Fibroblast of villous mesenchyme (primary cell): ENCODE measurements around the gene RFXANK. TPM values are rescaled to one million over a fixed set of nuclear protein-coding genes. Genes with fewer than 3 reads are reported as not detected.
A peak's percentile ranks its signal among the peaks of the same experiment; 100 is the strongest.
"Not testable (repeated sequence)": the region's sequence is repeated elsewhere in the genome, so short reads cannot be mapped to it uniquely, and the experiment has no call there.

Experiments used
- DNase-seq: peaks from one replicate; pipeline ENCODE4 v3.0.0-alpha.2; 2010; ENCODE audit warnings: low read depth
- H3K4me3 ChIP-seq: 2 replicates; pipeline ENCODE4 v1.5.1; 2011; ENCODE audit warnings: low read depth, mild to moderate bottlenecking, low read length
- total RNA-seq: library from RNA; depleted of rRNA; stranded (reverse); fragments of >200 nt; gene quantifications from 2 replicates; pipeline ENCODE4 v1.2.3, GENCODE V29; 2012
- TF ChIP-seq, protein P1 (sequence below): IDR thresholded peaks from 2 replicates; pipeline ENCODE4 v1.5.1; 2012; ENCODE audit warnings: low read depth, mild to moderate bottlenecking, low read length; ENCODE audit not compliant: insufficient read depth

Gene RFXANK
- total RNA-seq, 1 donor: 57.9 TPM

GRCh38 chr19:19170053-19170872 is 21.8 kb upstream of the RFXANK start, which contains the start of gene MEF2B:
MEF2B (minus strand) TSS chr19:19170263; CDS start chr19:19150735, 19,528 bp downstream.
- peak; percentile 68 for DNase-seq
- peak within 1 kb of the TSS; percentile 40 for H3K4me3 ChIP-seq
- TF ChIP-seq, protein P1, sequence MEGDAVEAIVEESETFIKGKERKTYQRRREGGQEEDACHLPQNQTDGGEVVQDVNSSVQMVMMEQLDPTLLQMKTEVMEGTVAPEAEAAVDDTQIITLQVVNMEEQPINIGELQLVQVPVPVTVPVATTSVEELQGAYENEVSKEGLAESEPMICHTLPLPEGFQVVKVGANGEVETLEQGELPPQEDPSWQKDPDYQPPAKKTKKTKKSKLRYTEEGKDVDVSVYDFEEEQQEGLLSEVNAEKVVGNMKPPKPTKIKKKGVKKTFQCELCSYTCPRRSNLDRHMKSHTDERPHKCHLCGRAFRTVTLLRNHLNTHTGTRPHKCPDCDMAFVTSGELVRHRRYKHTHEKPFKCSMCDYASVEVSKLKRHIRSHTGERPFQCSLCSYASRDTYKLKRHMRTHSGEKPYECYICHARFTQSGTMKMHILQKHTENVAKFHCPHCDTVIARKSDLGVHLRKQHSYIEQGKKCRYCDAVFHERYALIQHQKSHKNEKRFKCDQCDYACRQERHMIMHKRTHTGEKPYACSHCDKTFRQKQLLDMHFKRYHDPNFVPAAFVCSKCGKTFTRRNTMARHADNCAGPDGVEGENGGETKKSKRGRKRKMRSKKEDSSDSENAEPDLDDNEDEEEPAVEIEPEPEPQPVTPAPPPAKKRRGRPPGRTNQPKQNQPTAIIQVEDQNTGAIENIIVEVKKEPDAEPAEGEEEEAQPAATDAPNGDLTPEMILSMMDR: no peak

GRCh38 chr19:19170873-19171672 is 21.0 kb upstream of the RFXANK start:
- TF ChIP-seq, protein P1: no peak
- DNase-seq: no peak
- H3K4me3 ChIP-seq: no peak overlapping the region

- peak; percentile 81 for DNase-seq
- TF ChIP-seq, protein P1: no peak
These were observed 20.1 kb upstream of the RFXANK start for GRCh38 chr19:19171821-19172532.

DNA sequence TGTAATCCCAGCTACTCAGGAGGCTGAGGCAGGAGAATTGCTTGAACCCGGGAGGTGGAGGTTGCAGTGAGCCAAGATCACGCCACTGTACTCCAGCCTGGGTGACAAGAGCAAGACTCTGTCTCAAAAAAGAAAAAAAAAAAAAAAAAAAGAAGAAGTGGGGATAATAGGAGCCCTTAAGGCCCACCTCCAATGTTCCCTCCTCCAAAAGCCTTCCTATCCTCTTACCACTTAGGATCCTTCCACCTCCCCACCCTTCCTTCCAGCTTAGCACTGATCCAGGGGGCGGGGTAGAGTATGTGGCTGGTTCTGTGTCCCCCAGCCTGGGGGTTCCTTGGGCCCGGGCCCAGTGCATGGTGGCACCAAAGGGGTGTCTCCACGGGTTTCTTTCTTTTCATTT is 18.8 kb upstream of the RFXANK start:
- DNase-seq, H3K4me3 ChIP-seq: not testable (repeated sequence)

More at GRCh38 chr19:19171821-19172532, 20.1 kb upstream of the RFXANK start:
- no peak overlapping the region for H3K4me3 ChIP-seq

- TF ChIP-seq, protein P1: no peak
- no peak for DNase-seq
- H3K4me3 ChIP-seq: no peak overlapping the region
These were observed 15.1 kb upstream of the RFXANK start for GRCh38 chr19:19176950-19177349.

GRCh38 chr19:19179548-19180441 is 12.3 kb upstream of the RFXANK start:
- DNase-seq: no peak
- TF ChIP-seq, protein P1: no peak
- no peak overlapping the region for H3K4me3 ChIP-seq
